HEK293T (cell line): Measurements from ENCODE around the gene ZNF219.

ENCODE experiments used
- ARNT ChIP-seq: fragments of 450-650 bp; IDR thresholded peaks from 2 replicates; pipeline ENCODE4 v1.6.1; 2017; ENCODE audit warnings: mild to moderate bottlenecking
- BHLHE40 ChIP-seq: fragments of 450-650 bp; IDR thresholded peaks from 2 replicates; pipeline ENCODE4 v1.6.1; 2016; ENCODE audit warnings: mild to moderate bottlenecking, moderate library complexity, borderline replicate concordance
- ELF4 ChIP-seq: fragments of 450-650 bp; IDR thresholded peaks from 2 replicates; pipeline ENCODE4 v1.6.1; 2017; ENCODE audit warnings: antibody characterized with exemption
- FOXA1 ChIP-seq: fragments of 450-650 bp; IDR thresholded peaks from 2 replicates; pipeline ENCODE4 v1.6.1; 2016; ENCODE audit warnings: mild to moderate bottlenecking
- FOXK2 ChIP-seq: fragments of 450-650 bp; IDR thresholded peaks from 2 replicates; pipeline ENCODE4 v1.6.1; 2016; ENCODE audit warnings: mild to moderate bottlenecking
- LEF1 ChIP-seq: fragments of 450-650 bp; IDR thresholded peaks from 2 replicates; pipeline ENCODE4 v1.6.1; 2017; ENCODE audit warnings: mild to moderate bottlenecking, borderline replicate concordance
- NFRKB ChIP-seq: fragments of 450-650 bp; IDR thresholded peaks from 2 replicates; pipeline ENCODE4 v1.6.1; 2016; ENCODE audit warnings: mild to moderate bottlenecking, moderate library complexity
- SP1 ChIP-seq: fragments of 450-650 bp; IDR thresholded peaks from 2 replicates; pipeline ENCODE4 v1.6.1; 2017
- SUZ12 ChIP-seq: fragments of 450-650 bp; IDR thresholded peaks from 2 replicates; pipeline ENCODE4 v1.6.1; 2016; ENCODE audit warnings: mild to moderate bottlenecking
- TARDBP ChIP-seq: fragments of 450-650 bp; IDR thresholded peaks from 2 replicates; pipeline ENCODE4 v1.6.1; 2016
- ZNF384 ChIP-seq: fragments of 450-650 bp; IDR thresholded peaks from 2 replicates; pipeline ENCODE4 v1.6.1; 2016

DNA sequence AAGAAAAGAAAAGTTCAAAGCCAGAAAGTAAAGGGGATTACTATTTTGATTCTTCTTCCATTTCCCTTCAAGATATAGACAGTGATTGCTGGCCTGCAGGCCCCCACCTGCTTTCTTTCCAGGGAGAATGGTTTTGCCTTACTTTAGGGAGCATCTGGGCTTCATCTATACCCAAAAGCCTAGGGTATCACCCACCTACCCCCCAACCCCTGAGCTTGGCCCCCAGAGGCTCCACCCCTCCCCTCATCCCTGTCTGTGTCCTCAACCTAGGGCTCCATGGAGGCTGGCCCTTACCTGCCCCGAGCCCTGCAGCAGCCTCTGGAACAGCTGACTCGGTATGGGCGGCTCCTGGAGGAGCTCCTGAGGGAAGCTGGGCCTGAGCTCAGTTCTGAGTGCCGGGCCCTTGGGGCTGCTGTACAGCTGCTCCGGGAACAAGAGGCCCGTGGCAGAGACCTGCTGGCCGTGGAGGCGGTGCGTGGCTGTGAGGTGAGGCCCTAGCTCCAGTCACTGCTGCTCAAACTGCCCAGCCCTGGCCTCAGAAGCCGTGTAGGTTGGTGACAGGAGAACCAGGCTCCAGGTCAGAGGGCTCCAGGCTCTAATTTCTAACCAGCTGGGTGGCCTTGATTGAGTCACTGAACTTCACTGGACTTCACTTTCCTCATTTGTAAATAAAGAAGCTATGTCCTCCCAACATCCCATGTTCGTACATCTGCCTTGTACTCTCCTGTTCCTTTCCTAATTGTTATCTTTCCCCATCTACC lies 14.7 kb downstream of the ZNF219 start:
- no peak for TF ChIP-seq SP1
- TF ChIP-seq ELF4, result no peak
- no peak for TF ChIP-seq ARNT
- TF ChIP-seq FOXK2, result no peak
- TF ChIP-seq FOXA1, result no peak
- TF ChIP-seq NFRKB, result no peak
- no peak for TF ChIP-seq ZNF384
- TF ChIP-seq TARDBP, result no peak
- TF ChIP-seq BHLHE40, result no peak
- TF ChIP-seq SUZ12, result no peak
- TF ChIP-seq LEF1, result no peak
